ENCODE measurements around the gene ARL4C. TPM values are rescaled to one million over a fixed set of nuclear protein-coding genes. Genes with fewer than 3 reads are reported as not detected.

ARL4C gene
- total and polyA plus RNA-seq, 2 experiments from 2014 or later = 5.8 to 9.9 TPM

- TF ChIP-seq, protein P1, sequence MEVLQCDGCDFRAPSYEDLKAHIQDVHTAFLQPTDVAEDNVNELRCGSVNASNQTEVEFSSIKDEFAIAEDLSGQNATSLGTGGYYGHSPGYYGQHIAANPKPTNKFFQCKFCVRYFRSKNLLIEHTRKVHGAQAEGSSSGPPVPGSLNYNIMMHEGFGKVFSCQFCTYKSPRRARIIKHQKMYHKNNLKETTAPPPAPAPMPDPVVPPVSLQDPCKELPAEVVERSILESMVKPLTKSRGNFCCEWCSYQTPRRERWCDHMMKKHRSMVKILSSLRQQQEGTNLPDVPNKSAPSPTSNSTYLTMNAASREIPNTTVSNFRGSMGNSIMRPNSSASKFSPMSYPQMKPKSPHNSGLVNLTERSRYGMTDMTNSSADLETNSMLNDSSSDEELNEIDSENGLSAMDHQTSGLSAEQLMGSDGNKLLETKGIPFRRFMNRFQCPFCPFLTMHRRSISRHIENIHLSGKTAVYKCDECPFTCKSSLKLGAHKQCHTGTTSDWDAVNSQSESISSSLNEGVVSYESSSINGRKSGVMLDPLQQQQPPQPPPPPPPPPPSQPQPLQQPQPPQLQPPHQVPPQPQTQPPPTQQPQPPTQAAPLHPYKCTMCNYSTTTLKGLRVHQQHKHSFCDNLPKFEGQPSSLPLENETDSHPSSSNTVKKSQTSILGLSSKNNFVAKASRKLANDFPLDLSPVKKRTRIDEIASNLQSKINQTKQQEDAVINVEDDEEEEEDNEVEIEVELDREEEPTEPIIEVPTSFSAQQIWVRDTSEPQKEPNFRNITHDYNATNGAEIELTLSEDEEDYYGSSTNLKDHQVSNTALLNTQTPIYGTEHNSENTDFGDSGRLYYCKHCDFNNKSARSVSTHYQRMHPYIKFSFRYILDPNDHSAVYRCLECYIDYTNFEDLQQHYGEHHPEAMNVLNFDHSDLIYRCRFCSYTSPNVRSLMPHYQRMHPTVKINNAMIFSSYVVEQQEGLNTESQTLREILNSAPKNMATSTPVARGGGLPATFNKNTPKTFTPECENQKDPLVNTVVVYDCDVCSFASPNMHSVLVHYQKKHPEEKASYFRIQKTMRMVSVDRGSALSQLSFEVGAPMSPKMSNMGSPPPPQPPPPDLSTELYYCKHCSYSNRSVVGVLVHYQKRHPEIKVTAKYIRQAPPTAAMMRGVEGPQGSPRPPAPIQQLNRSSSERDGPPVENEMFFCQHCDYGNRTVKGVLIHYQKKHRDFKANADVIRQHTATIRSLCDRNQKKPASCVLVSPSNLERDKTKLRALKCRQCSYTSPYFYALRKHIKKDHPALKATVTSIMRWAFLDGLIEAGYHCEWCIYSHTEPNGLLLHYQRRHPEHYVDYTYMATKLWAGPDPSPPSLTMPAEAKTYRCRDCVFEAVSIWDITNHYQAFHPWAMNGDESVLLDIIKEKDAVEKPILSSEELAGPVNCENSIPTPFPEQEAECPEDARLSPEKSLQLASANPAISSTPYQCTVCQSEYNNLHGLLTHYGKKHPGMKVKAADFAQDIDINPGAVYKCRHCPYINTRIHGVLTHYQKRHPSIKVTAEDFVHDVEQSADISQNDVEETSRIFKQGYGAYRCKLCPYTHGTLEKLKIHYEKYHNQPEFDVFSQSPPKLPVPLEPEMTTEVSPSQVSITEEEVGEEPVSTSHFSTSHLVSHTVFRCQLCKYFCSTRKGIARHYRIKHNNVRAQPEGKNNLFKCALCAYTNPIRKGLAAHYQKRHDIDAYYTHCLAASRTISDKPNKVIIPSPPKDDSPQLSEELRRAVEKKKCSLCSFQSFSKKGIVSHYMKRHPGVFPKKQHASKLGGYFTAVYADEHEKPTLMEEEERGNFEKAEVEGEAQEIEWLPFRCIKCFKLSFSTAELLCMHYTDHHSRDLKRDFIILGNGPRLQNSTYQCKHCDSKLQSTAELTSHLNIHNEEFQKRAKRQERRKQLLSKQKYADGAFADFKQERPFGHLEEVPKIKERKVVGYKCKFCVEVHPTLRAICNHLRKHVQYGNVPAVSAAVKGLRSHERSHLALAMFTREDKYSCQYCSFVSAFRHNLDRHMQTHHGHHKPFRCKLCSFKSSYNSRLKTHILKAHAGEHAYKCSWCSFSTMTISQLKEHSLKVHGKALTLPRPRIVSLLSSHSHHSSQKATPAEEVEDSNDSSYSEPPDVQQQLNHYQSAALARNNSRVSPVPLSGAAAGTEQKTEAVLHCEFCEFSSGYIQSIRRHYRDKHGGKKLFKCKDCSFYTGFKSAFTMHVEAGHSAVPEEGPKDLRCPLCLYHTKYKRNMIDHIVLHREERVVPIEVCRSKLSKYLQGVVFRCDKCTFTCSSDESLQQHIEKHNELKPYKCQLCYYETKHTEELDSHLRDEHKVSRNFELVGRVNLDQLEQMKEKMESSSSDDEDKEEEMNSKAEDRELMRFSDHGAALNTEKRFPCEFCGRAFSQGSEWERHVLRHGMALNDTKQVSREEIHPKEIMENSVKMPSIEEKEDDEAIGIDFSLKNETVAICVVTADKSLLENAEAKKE (CRISPR knock-in tag; IDR thresholded peaks at IDR 0.05) = no peak
- no peak for TF ChIP-seq ZNF114 (CRISPR knock-in tag; IDR thresholded peaks at IDR 0.05)
- no peak for TF ChIP-seq STAT1 (IDR thresholded peaks at IDR 0.05; ENCODE audit: unreplicated experiment)
- no peak for TF ChIP-seq NANOG (IDR thresholded peaks at IDR 0.05; ENCODE audit: borderline replicate concordance)
Measured at GRCh38 chr2:234502919-234503285, 6.0 kb upstream of the ARL4C start (continued).

GRCh38 chr2:234502285-234502918, 5.5 kb upstream of the ARL4C start:
- no peak overlapping the region for H3K4me2 ChIP-seq
- Mint-ChIP-seq H3K27ac (no peak overlapping the region), H3K4me1 (peaks cover 19% of the 10 kb centered on the region), H3K4me3 (no peak overlapping the region), H3K27me3 (ENCODE audit: insufficient read depth, low read depth, poor library complexity) (peaks cover 9% of the 10 kb centered on the region), H3K9me3 (no peaks in the 10 kb centered on the region), H3K36me3 (ENCODE audit: low read depth) (no peaks in the 10 kb centered on the region)
- peaks cover 18% of the 10 kb centered on the region for H3K27me3 ChIP-seq (ENCODE audit: insufficient read depth)
- TF ChIP-seq NANOG (IDR thresholded peaks at IDR 0.05; ENCODE audit: borderline replicate concordance) (no peak), EZH2 (IDR thresholded peaks at IDR 0.05; ENCODE audit: low read depth, unreplicated experiment) (no peak), EZH2phosphoT487 (IDR thresholded peaks at IDR 0.05; ENCODE audit: unreplicated experiment) (no peak), STAT1 (IDR thresholded peaks at IDR 0.05; ENCODE audit: unreplicated experiment) (no peak), JUNB (IDR thresholded peaks at IDR 0.05; ENCODE audit: unreplicated experiment) (no peak), CREB1 (CRISPR knock-in tag; IDR thresholded peaks at IDR 0.05; ENCODE audit: low read depth) (no peak), ZNF114 (CRISPR knock-in tag; IDR thresholded peaks at IDR 0.05) (no peak)
- TF ChIP-seq, protein P1 (CRISPR knock-in tag; IDR thresholded peaks at IDR 0.05) = no peak
- H3K27ac ChIP-seq (ENCODE audit: low read depth) = no peak overlapping the region
- no peaks in the 10 kb centered on the region for H3K36me3 ChIP-seq (ENCODE audit: insufficient read depth)
- H4K20me1 ChIP-seq (replicated peaks; ENCODE audit: insufficient read depth) = no peaks in the 10 kb centered on the region
- ATAC-seq (no peak; the same call in 2 of the 3 replicates), DNase-seq (ENCODE audit: low spot score) (no peak)
- H3K9me2 ChIP-seq (ENCODE audit: insufficient read depth) = no peaks in the 10 kb centered on the region
- H2AFZ ChIP-seq = no peak overlapping the region
- no peaks in the 10 kb centered on the region for H3K79me2 ChIP-seq (replicated peaks; ENCODE audit: insufficient read depth)
- no peak overlapping the region for H3K4me3 ChIP-seq
- H3K4me1 ChIP-seq (ENCODE audit: insufficient read depth) = no peaks in the 10 kb centered on the region; the same call in 1 of the 2 replicates
- 0 out of 2 replicates have a peak, but pooled peaks cover 3% of the 10 kb centered on the region for H3F3A ChIP-seq (replicated peaks; ENCODE audit: low read depth)

Measured in GM23338 (cell line).